GM19467 (cell line): ENCODE results near the gene CFAP210.

Experiments
- ATAC-seq: cut with Tn5 transposase; IDR thresholded peaks from one replicate; pipeline ENCODE4 v1.9.1; 2021; ENCODE audit warnings: mild to moderate bottlenecking, moderate library complexity; ENCODE audit not compliant: unreplicated experiment

Gene CFAP210

GRCh38 chr2:169676357-169676756 lies 17.8 kb downstream of the CFAP210 start:
- no peak for ATAC-seq

GRCh38 chr2:169673921-169674320 lies 20.3 kb downstream of the CFAP210 start:
- no peak for ATAC-seq

- ATAC-seq, result no peak
Observed at GRCh38 chr2:169673106-169673505, 21.1 kb downstream of the CFAP210 start.

GRCh38 chr2:169672406-169672805 lies 21.8 kb downstream of the CFAP210 start:
- no peak for ATAC-seq

GRCh38 chr2:169670937-169671336 lies 23.3 kb downstream of the CFAP210 start:
- ATAC-seq, result no peak

GRCh38 chr2:169670215-169670651 lies 24.0 kb downstream of the CFAP210 start:
- ATAC-seq, result no peak

- no peak for ATAC-seq
Observed at GRCh38 chr2:169667583-169667982, 26.6 kb downstream of the CFAP210 start.

- no peak for ATAC-seq
Observed at GRCh38 chr2:169664978-169665930, 29.0 kb downstream of the CFAP210 start.

- ATAC-seq, result no peak
Observed at GRCh38 chr2:169664600-169664977, 29.6 kb downstream of the CFAP210 start.

- ATAC-seq, result no peak
Observed at GRCh38 chr2:169663247-169663646, 31.0 kb downstream of the CFAP210 start.

- no peak for ATAC-seq
Observed at GRCh38 chr2:169662744-169663143, 31.5 kb downstream of the CFAP210 start.

- ATAC-seq, result no peak
Observed at GRCh38 chr2:169661265-169661664, 32.9 kb downstream of the CFAP210 start.

- no peak for ATAC-seq
Observed at GRCh38 chr2:169659320-169659719, 34.9 kb downstream of the CFAP210 start.

GRCh38 chr2:169658877-169659276 lies 35.3 kb downstream of the CFAP210 start:
- no peak for ATAC-seq

GRCh38 chr2:169656164-169656563 lies 38.0 kb downstream of the CFAP210 start:
- ATAC-seq, result no peak

GRCh38 chr2:169653636-169654035 lies 40.6 kb downstream of the CFAP210 start:
- ATAC-seq, result no peak

GRCh38 chr2:169649278-169649677 lies 44.9 kb downstream of the CFAP210 start:
- no peak for ATAC-seq

- ATAC-seq, result no peak
Observed at GRCh38 chr2:169647496-169647895, 46.7 kb downstream of the CFAP210 start.

GRCh38 chr2:169644173-169644572 lies 50.0 kb downstream of the CFAP210 start:
- ATAC-seq, result no peak

GRCh38 chr2:169641464-169641863 lies 52.7 kb downstream of the CFAP210 start:
- no peak for ATAC-seq

- ATAC-seq, result no peak
Observed at GRCh38 chr2:169640104-169640503, 54.1 kb downstream of the CFAP210 start.

- ATAC-seq, result no peak
Observed at GRCh38 chr2:169637620-169638019, 56.6 kb downstream of the CFAP210 start.
